ENCODE results near the gene PAEP. TPM values are rescaled to one million over a fixed set of nuclear protein-coding genes. Genes with fewer than 3 reads are reported as not detected.
"Not testable (repeated sequence)": the region's sequence is repeated elsewhere in the genome, so short reads cannot be mapped to it uniquely, and the experiment has no call there.

PAEP gene
- not detected for total RNA-seq
- long read RNA-seq: 0 reads

GRCh38 chr9:135561391-135562234 is at the start of gene PAEP:
Gene PAEP, plus strand, starts transcription at chr9:135561756.
- intact Hi-C loops (cut with DNase I, micrococcal nuclease): no loop called here
- DNase-seq: no peak
- no peak for ATAC-seq

GRCh38 chr9:135512241-135512603 is 49.3 kb upstream of the PAEP start:
- intact Hi-C loops (cut with DNase I, micrococcal nuclease): no loop called here
- no peak for DNase-seq
- ATAC-seq: no peak

GRCh38 chr9:135512904-135513303 is 48.7 kb upstream of the PAEP start:
- no peak for DNase-seq
- intact Hi-C loops (cut with DNase I, micrococcal nuclease): no loop called here
- ATAC-seq: no peak

- intact Hi-C loops (cut with DNase I, micrococcal nuclease): no loop called here
- ATAC-seq (no peak), DNase-seq (no peak)
These were observed 48.2 kb upstream of the PAEP start for GRCh38 chr9:135513351-135513846.

GRCh38 chr9:135513906-135514305 is 47.6 kb upstream of the PAEP start:
- ATAC-seq; DNase-seq; intact Hi-C loops (cut with DNase I, micrococcal nuclease): not testable (repeated sequence)

- no peak for ATAC-seq
- no peak for DNase-seq
- intact Hi-C loops (cut with DNase I, micrococcal nuclease): no loop called here
These were observed 47.0 kb upstream of the PAEP start for GRCh38 chr9:135514342-135515082.

- intact Hi-C loops (cut with DNase I, micrococcal nuclease): no loop called here
- DNase-seq (no peak), ATAC-seq (no peak)
These were observed 46.2 kb upstream of the PAEP start for GRCh38 chr9:135515083-135515951.

- no peak for ATAC-seq
- intact Hi-C loops (cut with DNase I, micrococcal nuclease): no loop called here
- no peak for DNase-seq
These were observed 45.3 kb upstream of the PAEP start for GRCh38 chr9:135516132-135516860.

- DNase-seq (no peak), ATAC-seq (no peak)
- intact Hi-C loops (cut with DNase I, micrococcal nuclease): no loop called here
These were observed 44.1 kb upstream of the PAEP start for GRCh38 chr9:135517407-135517822.

GRCh38 chr9:135519179-135519971 is 42.2 kb upstream of the PAEP start:
- ATAC-seq (no peak), DNase-seq (no peak)
- intact Hi-C loops (cut with DNase I, micrococcal nuclease): no loop called here

- intact Hi-C loops (cut with DNase I, micrococcal nuclease): no loop called here
- DNase-seq (no peak), ATAC-seq (no peak)
These were observed 40.5 kb upstream of the PAEP start, which contains the start of gene LCN1 for GRCh38 chr9:135520916-135521607. Gene LCN1, plus strand, starts transcription at chr9:135521440. Its CDS starts 58 bp downstream, at chr9:135521498.

GRCh38 chr9:135521608-135522095 is 39.9 kb upstream of the PAEP start:
- intact Hi-C loops (cut with DNase I, micrococcal nuclease): no loop called here
- DNase-seq (no peak), ATAC-seq (no peak)

- DNase-seq: no peak
- ATAC-seq: no peak
- intact Hi-C loops (cut with DNase I, micrococcal nuclease): no loop called here
These were observed 39.2 kb upstream of the PAEP start for GRCh38 chr9:135522137-135522877.

- ATAC-seq (no peak), DNase-seq (no peak)
- intact Hi-C loops (cut with DNase I, micrococcal nuclease): no loop called here
These were observed 38.6 kb upstream of the PAEP start for GRCh38 chr9:135522931-135523330.

- intact Hi-C loops (cut with DNase I, micrococcal nuclease): no loop called here
- DNase-seq (no peak), ATAC-seq (no peak)
These were observed 37.9 kb upstream of the PAEP start for GRCh38 chr9:135523521-135524129.
